Keratinocyte (primary cell): ENCODE data around the gene TMEM185A. TPM values are rescaled to one million over a fixed set of nuclear protein-coding genes. Genes with fewer than 3 reads are reported as not detected.
"Not testable (repeated sequence)": the region's sequence is repeated elsewhere in the genome, so short reads cannot be mapped to it uniquely, and the experiment has no call there.

Source experiments
- DNase-seq: peaks from one replicate; pipeline ENCODE4 v3.0.0-alpha.2; 2011; ENCODE audit warnings: low read depth, missing footprints, low spot score
- FAIRE-seq: peaks from 2 replicates; lab custom pipeline; 2011; peaks lifted over from hg19 to GRCh38; lab: Jason Lieb, UNC
- H2AFZ ChIP-seq: 2 replicates; pipeline ENCODE4 v1.6.0; 2012; ENCODE audit warnings: low read length, control low read depth, inconsistent platforms; ENCODE audit not compliant: control insufficient read depth
- H3K27ac ChIP-seq: 2 replicates; pipeline ENCODE4 v1.5.1; 2011; ENCODE audit warnings: low read length; ENCODE audit not compliant: control insufficient read depth, insufficient read depth
- H3K27me3 ChIP-seq: 3 replicates; pipeline ENCODE4 v1.6.0; 2011; ENCODE audit warnings: low read length; ENCODE audit not compliant: control insufficient read depth, insufficient read depth; ENCODE audit errors: extremely low read depth
- H3K36me3 ChIP-seq, 2 experiments: 2 replicates in 1 of 2; 3 replicates in 1 of 2; pipeline ENCODE4 v1.5.1; 2011; ENCODE audit warnings: low read length in 2 of 2, mild to moderate bottlenecking in 1 of 2; ENCODE audit not compliant: control insufficient read depth in 2 of 2, insufficient read depth in 2 of 2; ENCODE audit errors: extremely low read depth in 1 of 2
- H3K4me1 ChIP-seq: 3 replicates; pipeline ENCODE4 v1.5.1; 2011; ENCODE audit warnings: low read length; ENCODE audit not compliant: control insufficient read depth, insufficient read depth; ENCODE audit errors: extremely low read depth
- H3K4me2 ChIP-seq: 3 replicates; pipeline ENCODE4 v1.6.0; 2011; ENCODE audit warnings: low read depth, low read length; ENCODE audit not compliant: control insufficient read depth, insufficient read depth; ENCODE audit errors: extremely low read depth
- H3K4me3 ChIP-seq, 3 experiments: fragments of 200-600 bp in 1 of 3; sonication (generic) in 1 of 3; 2 replicates in 2 of 3; 3 replicates in 1 of 3; pipeline ENCODE4 v1.5.1; 2011 to 2016; ENCODE audit warnings: low read length in 3 of 3, mild to moderate bottlenecking in 3 of 3, control low read depth in 2 of 3, inconsistent platforms in 1 of 3, low read depth in 1 of 3, mixed read lengths in 1 of 3, mixed run types in 1 of 3, moderate library complexity in 1 of 3; ENCODE audit not compliant: control insufficient read depth in 2 of 3, insufficient read depth in 2 of 3; ENCODE audit errors: extremely low read depth in 1 of 3
- H3K79me2 ChIP-seq: 2 replicates; pipeline ENCODE4 v1.6.0; 2012; ENCODE audit warnings: low read length; ENCODE audit not compliant: control insufficient read depth, insufficient read depth
- H3K9ac ChIP-seq: 3 replicates; pipeline ENCODE4 v1.6.0; 2011; ENCODE audit warnings: low read length; ENCODE audit not compliant: control insufficient read depth, insufficient read depth; ENCODE audit errors: extremely low read depth
- H3K9me1 ChIP-seq: 3 replicates; pipeline ENCODE4 v1.6.0; 2011; ENCODE audit warnings: low read length; ENCODE audit not compliant: control insufficient read depth, insufficient read depth; ENCODE audit errors: extremely low read depth
- H3K9me3 ChIP-seq: 2 replicates; pipeline ENCODE4 v1.5.1; 2012; ENCODE audit warnings: low read depth, low read length; ENCODE audit not compliant: control insufficient read depth
- H4K20me1 ChIP-seq: 3 replicates; pipeline ENCODE4 v1.6.0; 2011; ENCODE audit warnings: low read length; ENCODE audit not compliant: control insufficient read depth, insufficient read depth; ENCODE audit errors: extremely low read depth
- EZH2 ChIP-seq: IDR thresholded peaks from one replicate; pipeline ENCODE4 v1.6.1; 2012; ENCODE audit warnings: inconsistent platforms, mild to moderate bottlenecking, low read length, moderate library complexity
- dilution Hi-C: fragments of 300-500 bp; cut with MboI; formaldehyde crosslinking; loops from one replicate; pipeline ENCODE4 v1.7.0; 2020; ENCODE audit warnings: low sequenced_read_pairs; ENCODE audit not compliant: extremely low pct_ligation_motif_present
- polyA plus RNA-seq, 5 experiments: library from polyadenylated mRNA; depleted of rRNA in 3 of 5; stranded (reverse) in 3 of 5; stranded (forward) in 1 of 5; unstranded in 1 of 5; fragments of >200 nt; gene quantifications; 1 replicate in 1 of 5; 2 replicates in 3 of 5; 3 replicates in 1 of 5; pipeline versions ENCODE4 v1.2.1 to v1.2.3, GENCODE V29; 2011 to 2012; ENCODE audit warnings: missing spikeins in 2 of 5, low read depth in 1 of 5, low replicate concordance in 1 of 5
- TF ChIP-seq, protein P1 (sequence below), 3 experiments: IDR thresholded peaks in 1 of 3; conservative IDR thresholded peaks in 1 of 3; optimal IDR thresholded peaks in 1 of 3; 2 replicates in 2 of 3; 3 replicates in 1 of 3; pipeline versions ENCODE3 to v1.5.1; 2011; ENCODE audit warnings: low read length in 3 of 3, mild to moderate bottlenecking in 3 of 3, moderate library complexity in 2 of 3, control low read depth in 1 of 3, inconsistent platforms in 1 of 3; ENCODE audit not compliant: insufficient read depth in 2 of 3; ENCODE audit errors: extremely low read depth in 1 of 3

The TMEM185A gene
- polyA plus RNA-seq, 1 donor (not counting 4 experiments of a cell fraction or from before 2014, with no cell fraction given) = 23.0 TPM

DNA sequence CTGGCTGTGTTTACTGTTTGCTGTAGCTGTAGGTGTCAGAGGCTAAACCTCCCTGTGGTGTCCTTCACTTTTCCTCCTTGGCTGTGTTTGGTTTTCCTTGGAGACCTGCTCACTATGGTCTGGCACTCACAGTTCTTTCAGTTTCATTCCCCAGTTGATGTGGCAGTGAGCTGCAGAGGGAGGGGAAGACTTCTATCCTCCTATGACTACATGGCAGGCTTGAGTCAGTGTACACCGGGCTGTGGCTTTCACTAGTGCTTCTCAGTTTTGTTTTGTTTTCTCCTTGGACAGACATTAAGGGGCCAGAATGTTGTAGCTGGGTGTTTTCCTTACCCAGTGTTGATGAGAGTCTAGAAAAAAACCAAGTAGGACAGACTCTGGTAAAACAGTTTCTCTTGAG lies 58.1 kb downstream of the TMEM185A start:
- H3K4me2 ChIP-seq, H3K79me2 ChIP-seq, H3K4me3 ChIP-seq, H3K9me3 ChIP-seq, H3K36me3 ChIP-seq, H2AFZ ChIP-seq, H3K9me1 ChIP-seq, dilution Hi-C loops, H3K27ac ChIP-seq, H3K4me1 ChIP-seq, H4K20me1 ChIP-seq, H3K27me3 ChIP-seq, FAIRE-seq, H3K9ac ChIP-seq, DNase-seq: not testable (repeated sequence)

GRCh38 chrX:149572743-149573142 lies 58.8 kb downstream of the TMEM185A start:
- H3K4me2 ChIP-seq = no peak overlapping the region
- no peaks in the 10 kb centered on the region for H3K9me3 ChIP-seq
- no peak overlapping the region for H3K27ac ChIP-seq
- no peaks in the 10 kb centered on the region for H3K9me1 ChIP-seq
- H3K4me3 ChIP-seq = no peak overlapping the region
- dilution Hi-C loops = no loop called here
- no peak overlapping the region for H3K9ac ChIP-seq
- DNase-seq (no peak), FAIRE-seq (no peak)
- H4K20me1 ChIP-seq = no peaks in the 10 kb centered on the region
- H2AFZ ChIP-seq = no peak overlapping the region
- H3K79me2 ChIP-seq = no peaks in the 10 kb centered on the region
- no peaks in the 10 kb centered on the region for H3K27me3 ChIP-seq
- TF ChIP-seq, protein P1, sequence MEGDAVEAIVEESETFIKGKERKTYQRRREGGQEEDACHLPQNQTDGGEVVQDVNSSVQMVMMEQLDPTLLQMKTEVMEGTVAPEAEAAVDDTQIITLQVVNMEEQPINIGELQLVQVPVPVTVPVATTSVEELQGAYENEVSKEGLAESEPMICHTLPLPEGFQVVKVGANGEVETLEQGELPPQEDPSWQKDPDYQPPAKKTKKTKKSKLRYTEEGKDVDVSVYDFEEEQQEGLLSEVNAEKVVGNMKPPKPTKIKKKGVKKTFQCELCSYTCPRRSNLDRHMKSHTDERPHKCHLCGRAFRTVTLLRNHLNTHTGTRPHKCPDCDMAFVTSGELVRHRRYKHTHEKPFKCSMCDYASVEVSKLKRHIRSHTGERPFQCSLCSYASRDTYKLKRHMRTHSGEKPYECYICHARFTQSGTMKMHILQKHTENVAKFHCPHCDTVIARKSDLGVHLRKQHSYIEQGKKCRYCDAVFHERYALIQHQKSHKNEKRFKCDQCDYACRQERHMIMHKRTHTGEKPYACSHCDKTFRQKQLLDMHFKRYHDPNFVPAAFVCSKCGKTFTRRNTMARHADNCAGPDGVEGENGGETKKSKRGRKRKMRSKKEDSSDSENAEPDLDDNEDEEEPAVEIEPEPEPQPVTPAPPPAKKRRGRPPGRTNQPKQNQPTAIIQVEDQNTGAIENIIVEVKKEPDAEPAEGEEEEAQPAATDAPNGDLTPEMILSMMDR (optimal IDR thresholded peaks at IDR 0.05 in 1 of 3, IDR thresholded peaks at IDR 0.05 in 1 of 3, conservative IDR thresholded peaks at IDR 0.05 in 1 of 3; ENCODE audit: extremely low read depth in 1 of 3, insufficient read depth in 2 of 3, low read length in 3 of 3) = no peak
- TF ChIP-seq EZH2 = no peak
- H3K4me1 ChIP-seq = no peaks in the 10 kb centered on the region
- no peaks in the 10 kb centered on the region for H3K36me3 ChIP-seq

DNA sequence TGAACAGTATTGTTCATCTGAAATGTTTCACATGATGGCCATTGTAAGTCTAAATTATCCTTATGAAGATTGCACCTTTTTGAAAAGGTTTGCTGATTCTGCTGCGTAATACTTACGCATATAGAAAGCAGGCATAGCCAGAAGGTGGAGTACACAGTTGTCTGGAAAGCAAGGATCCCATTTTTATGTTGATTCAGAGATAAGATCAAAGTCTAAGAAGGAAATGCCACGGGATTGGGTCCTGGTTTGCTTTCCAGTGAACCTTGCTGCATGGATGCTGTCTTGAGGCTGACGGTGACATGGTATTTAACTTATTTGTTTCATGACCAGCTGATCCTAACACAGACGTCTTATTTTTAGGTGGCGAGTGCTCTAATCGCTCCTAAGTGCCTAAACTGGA lies 59.8 kb downstream of the TMEM185A start:
- TF ChIP-seq, protein P1 (optimal IDR thresholded peaks at IDR 0.05 in 1 of 3, IDR thresholded peaks at IDR 0.05 in 1 of 3, conservative IDR thresholded peaks at IDR 0.05 in 1 of 3; ENCODE audit: extremely low read depth in 1 of 3, insufficient read depth in 2 of 3, low read length in 3 of 3) = no peak
- TF ChIP-seq EZH2 = no peak
- Histone ChIP-seq H3K4me3 (no peak overlapping the region), H3K27ac (no peak overlapping the region), H3K9me1 (no peaks in the 10 kb centered on the region), H3K9me3 (no peaks in the 10 kb centered on the region), H3K79me2 (no peaks in the 10 kb centered on the region), H3K36me3 (no peaks in the 10 kb centered on the region), H2AFZ (no peak overlapping the region), H3K4me1 (no peaks in the 10 kb centered on the region), H3K27me3 (no peaks in the 10 kb centered on the region), H3K9ac (no peak overlapping the region), H4K20me1 (no peaks in the 10 kb centered on the region), H3K4me2 (no peak overlapping the region)
- DNase-seq = no peak
- dilution Hi-C loops = no loop called here
- FAIRE-seq = no peak
